GM12891 (cell line): ENCODE data around the gene ZNF462.

Experiments
- PAX5 ChIP-seq: IDR thresholded peaks from 2 replicates; pipeline ENCODE4 v1.6.1; 2011; ENCODE audit warnings: low read length, moderate library complexity, mild to moderate bottlenecking; ENCODE audit not compliant: insufficient read depth, severe bottlenecking
- POLR2A ChIP-seq: IDR thresholded peaks from 2 replicates; pipeline ENCODE4 v1.6.1; 2011; ENCODE audit warnings: low read depth, low read length, control low read depth
- POLR2AphosphoS5 ChIP-seq: IDR thresholded peaks from 2 replicates; pipeline ENCODE4 v1.6.1; 2011; ENCODE audit warnings: low read depth, low read length, control low read depth
- POU2F2 ChIP-seq: IDR thresholded peaks from 2 replicates; pipeline ENCODE4 v1.6.1; 2011; ENCODE audit warnings: low read depth, mild to moderate bottlenecking, control low read depth, low read length, moderate library complexity
- SPI1 ChIP-seq: IDR thresholded peaks from 2 replicates; pipeline ENCODE4 v1.6.1; 2011; ENCODE audit warnings: low read depth, low read length, control low read depth
- TAF1 ChIP-seq: IDR thresholded peaks from 2 replicates; pipeline ENCODE4 v1.6.1; 2011; ENCODE audit warnings: low read depth, low read length, control low read depth

DNA sequence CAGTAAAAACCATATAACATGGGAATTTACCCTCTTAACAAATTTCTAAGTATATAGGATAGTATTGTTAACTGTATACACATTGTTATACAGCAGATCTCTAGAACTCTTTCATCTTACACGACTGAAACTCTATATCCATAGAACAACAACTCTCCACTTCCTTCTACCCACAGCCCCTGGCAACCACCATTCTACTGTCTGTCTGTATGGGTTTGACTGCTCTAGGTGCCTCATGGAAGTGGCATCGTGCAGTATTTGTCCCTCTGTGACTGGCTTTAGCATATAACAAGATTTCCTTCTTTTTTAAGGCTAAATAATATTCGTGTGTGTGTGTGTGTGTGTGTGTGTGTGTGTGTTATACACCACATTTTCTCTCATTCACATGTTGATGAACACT is 100.7 kb downstream of the ZNF462 start:
- TF ChIP-seq POLR2A, result no peak
- TF ChIP-seq TAF1, result no peak
- no peak for TF ChIP-seq SPI1
- no peak for TF ChIP-seq POLR2AphosphoS5
- no peak for TF ChIP-seq POU2F2
- TF ChIP-seq PAX5, result no peak
